H9 (cell line): ENCODE results near the gene FXYD6. TPM values are rescaled to one million over a fixed set of nuclear protein-coding genes. Genes with fewer than 3 reads are reported as not detected.

ENCODE experiments used
- DNase-seq: peaks from one replicate; pipeline ENCODE4 v3.0.0-alpha.2; 2017
- H2AFZ ChIP-seq: one replicate; pipeline ENCODE4 v1.6.1; 2013; ENCODE audit warnings: mild to moderate bottlenecking, low read length, control low read depth, moderate library complexity
- H2AK5ac ChIP-seq: 2 replicates; pipeline ENCODE4 v1.6.1; 2013; ENCODE audit warnings: low read length, control low read depth, mixed read lengths; ENCODE audit not compliant: insufficient read length
- H2BK120ac ChIP-seq: one replicate; pipeline ENCODE4 v1.6.1; 2013; ENCODE audit warnings: low read depth, mild to moderate bottlenecking, low read length, control low read depth, inconsistent platforms; ENCODE audit not compliant: poor library complexity, severe bottlenecking
- H2BK12ac ChIP-seq: 2 replicates; pipeline ENCODE4 v1.6.1; 2013; ENCODE audit warnings: low read length, control low read depth, mixed read lengths, low read depth; ENCODE audit not compliant: insufficient read length
- H2BK15ac ChIP-seq: 2 replicates; pipeline ENCODE4 v1.6.1; 2013; ENCODE audit warnings: low read depth, low read length, control low read depth
- H2BK20ac ChIP-seq: one replicate; pipeline ENCODE4 v1.6.1; 2013; ENCODE audit warnings: low read depth, mild to moderate bottlenecking, low read length, control low read depth, inconsistent platforms; ENCODE audit not compliant: poor library complexity, severe bottlenecking
- H2BK5ac ChIP-seq: 2 replicates; pipeline ENCODE4 v1.6.1; 2013; ENCODE audit warnings: low read length, control low read depth, mixed read lengths; ENCODE audit not compliant: insufficient read length
- H3K14ac ChIP-seq: 2 replicates; pipeline ENCODE4 v1.6.1; 2013; ENCODE audit warnings: low read length, control low read depth; ENCODE audit not compliant: insufficient read depth
- H3K18ac ChIP-seq: 2 replicates; pipeline ENCODE4 v1.6.1; 2013; ENCODE audit warnings: low read depth, mild to moderate bottlenecking, mixed read lengths, low read length, control low read depth; ENCODE audit not compliant: insufficient read length
- H3K23ac ChIP-seq: 2 replicates; pipeline ENCODE4 v1.6.1; 2013; ENCODE audit warnings: low read length, control low read depth, mixed read lengths, low read depth; ENCODE audit not compliant: insufficient read length
- H3K23me2 ChIP-seq: 2 replicates; pipeline ENCODE4 v1.6.1; 2013; ENCODE audit warnings: low read depth, mild to moderate bottlenecking, mixed read lengths, low read length, control low read depth; ENCODE audit not compliant: insufficient read length, poor library complexity, severe bottlenecking
- H3K27ac ChIP-seq: 2 replicates; pipeline ENCODE4 v1.5.1; 2013; ENCODE audit warnings: low read length, control low read depth, mixed read lengths, low read depth; ENCODE audit not compliant: insufficient read length
- H3K27me3 ChIP-seq: 2 replicates; pipeline ENCODE4 v1.6.1; 2013; ENCODE audit warnings: low read length, control low read depth, inconsistent platforms; ENCODE audit not compliant: insufficient read depth
- H3K4ac ChIP-seq: 2 replicates; pipeline ENCODE4 v1.6.1; 2013; ENCODE audit warnings: low read depth, mild to moderate bottlenecking, control low read depth, inconsistent platforms, low read length, moderate library complexity
- H3K4me1 ChIP-seq: 2 replicates; pipeline ENCODE4 v1.6.1; 2013; ENCODE audit warnings: low read length, control low read depth, inconsistent platforms; ENCODE audit not compliant: insufficient read depth
- H3K4me2 ChIP-seq: 2 replicates; pipeline ENCODE4 v1.6.1; 2013; ENCODE audit warnings: low read length, control low read depth, mixed read lengths; ENCODE audit not compliant: insufficient read length, insufficient read depth
- H3K56ac ChIP-seq: 2 replicates; pipeline ENCODE4 v1.6.1; 2013; ENCODE audit warnings: low read depth, mild to moderate bottlenecking, mixed read lengths, low read length, control low read depth; ENCODE audit not compliant: insufficient read length
- H3K79me1 ChIP-seq: 2 replicates; pipeline ENCODE4 v1.6.1; 2013; ENCODE audit warnings: low read depth, mild to moderate bottlenecking, moderate library complexity, low read length, control low read depth, inconsistent platforms; ENCODE audit not compliant: insufficient read depth, poor library complexity, severe bottlenecking
- H3K79me2 ChIP-seq: 2 replicates; pipeline ENCODE4 v1.6.1; 2013; ENCODE audit warnings: low read length, control low read depth, inconsistent platforms; ENCODE audit not compliant: insufficient read depth
- H3K9ac ChIP-seq: 2 replicates; pipeline ENCODE4 v1.6.1; 2013; ENCODE audit warnings: low read length, control low read depth, mixed read lengths; ENCODE audit not compliant: insufficient read length; ENCODE audit errors: extremely low read depth
- H3K9me3 ChIP-seq: one replicate; pipeline ENCODE4 v1.6.1; 2013; ENCODE audit warnings: low read depth, low read length, inconsistent platforms; ENCODE audit not compliant: control insufficient read depth
- H3T11ph ChIP-seq: one replicate; pipeline ENCODE4 v1.6.1; 2013; ENCODE audit warnings: mild to moderate bottlenecking, low read length, control low read depth, inconsistent platforms
- H4K20me1 ChIP-seq: one replicate; pipeline ENCODE4 v1.6.1; 2013; ENCODE audit not compliant: control insufficient read depth, insufficient read length, insufficient read depth
- H4K5ac ChIP-seq: 2 replicates; pipeline ENCODE4 v1.6.1; 2013; ENCODE audit warnings: low read depth, mild to moderate bottlenecking, mixed read lengths, low read length, control low read depth; ENCODE audit not compliant: insufficient read length
- H4K8ac ChIP-seq: replicated peaks from 2 replicates; pipeline ENCODE4 v1.6.1; 2013; ENCODE audit warnings: low read length, control low read depth, mixed read lengths, low read depth; ENCODE audit not compliant: insufficient read length
- H4K91ac ChIP-seq: 2 replicates; pipeline ENCODE4 v1.6.1; 2013; ENCODE audit warnings: low read depth, mild to moderate bottlenecking, moderate library complexity, mixed read lengths, low read length, control low read depth; ENCODE audit not compliant: insufficient read length
- H3K27ac Mint-ChIP-seq, 3 experiments: 2 replicates in 2 of 3; 3 replicates in 1 of 3; pipeline ENCODE4 v1.8.0; 2020 to 2021; ENCODE audit warnings: mixed read lengths in 3 of 3, mild to moderate bottlenecking in 1 of 3, moderate library complexity in 1 of 3
- H3K27me3 Mint-ChIP-seq: 2 replicates; pipeline ENCODE4 v1.8.0; 2021; ENCODE audit warnings: low read depth, mild to moderate bottlenecking, moderate library complexity, mixed read lengths
- H3K36me3 Mint-ChIP-seq, 3 experiments: 2 replicates in 2 of 3; 3 replicates in 1 of 3; pipeline ENCODE4 v1.8.0; 2020 to 2021; ENCODE audit warnings: low read depth in 3 of 3, mixed read lengths in 3 of 3; ENCODE audit not compliant: insufficient read depth in 1 of 3
- H3K4me1 Mint-ChIP-seq, 2 experiments: 2 replicates each; pipeline ENCODE4 v1.8.0; 2020; ENCODE audit warnings: mixed read lengths in 2 of 2
- H3K4me3 Mint-ChIP-seq, 2 experiments: 2 replicates in 1 of 2; 3 replicates in 1 of 2; pipeline ENCODE4 v1.8.0; 2020 to 2021; ENCODE audit warnings: mild to moderate bottlenecking in 2 of 2, mixed read lengths in 2 of 2, moderate library complexity in 1 of 2
- H3K9me3 Mint-ChIP-seq, 2 experiments: 2 replicates in 1 of 2; 3 replicates in 1 of 2; pipeline ENCODE4 v1.8.0; 2020; ENCODE audit warnings: mild to moderate bottlenecking in 2 of 2, mixed read lengths in 2 of 2, moderate library complexity in 1 of 2
- CTCF ChIP-seq: fragments of 200-600 bp; sonication (generic); conservative IDR thresholded peaks from 3 replicates; pipeline ENCODE4 v1.8.0; 2021; ENCODE audit warnings: antibody characterized with exemption, mild to moderate bottlenecking
- WGBS: extraction: QIAGEN DNeasy Blood & Tissue Kit; methylation state at CpG from one replicate; pipeline ENCODE4 v1.1.7; 2013; ENCODE audit warnings: missing lambda C conversion rate, low lambda C conversion rate, mixed read lengths; ENCODE audit not compliant: insufficient read length; ENCODE audit errors: extremely low coverage; 5-methylcytosine and 5-hydroxymethylcytosine counted together
- total RNA-seq: library from RNA; stranded (reverse); gene quantifications from 2 replicates; pipeline ENCODE4 v1.2.1, GENCODE V29; 2021

The FXYD6 gene
- total RNA-seq, 1 experiment from 2014 or later: 18.3 TPM

- H3K56ac ChIP-seq: no peak overlapping the region
- no peak overlapping the region for H3K14ac ChIP-seq
- H3K4me1 ChIP-seq: no peaks in the 10 kb centered on the region
- H3K27ac ChIP-seq: no peak overlapping the region
- H3K4me2 ChIP-seq: no peak overlapping the region
- Mint-ChIP-seq H3K27ac (no peak overlapping the region), H3K36me3 (no peaks in the 10 kb centered on the region), H3K9me3 (no peaks in the 10 kb centered on the region), H3K4me1 (peaks cover 6 to 18% of the 10 kb centered on the region in 2 experiments), H3K27me3 (peaks cover 81% of the 10 kb centered on the region), H3K4me3 (no peak overlapping the region)
- H3K79me1 ChIP-seq: no peaks in the 10 kb centered on the region
- H2BK15ac ChIP-seq: no peak overlapping the region
- no peaks in the 10 kb centered on the region for H3K79me2 ChIP-seq
- no peak overlapping the region for H2BK20ac ChIP-seq
- H4K5ac ChIP-seq: no peak overlapping the region
- H4K20me1 ChIP-seq: peaks cover 2% of the 10 kb centered on the region
- no peaks in the 10 kb centered on the region for H3K9me3 ChIP-seq
- H2BK120ac ChIP-seq: no peak overlapping the region
- no peak overlapping the region for H3K9ac ChIP-seq
- no peak overlapping the region for H3T11ph ChIP-seq
- DNase-seq: no peak
- H3K4ac ChIP-seq: no peak overlapping the region
- no CpG with 5 or more reads among the region's 5 CpGs for WGBS
- no peak overlapping the region for H2AK5ac ChIP-seq
- no peak overlapping the region for H3K23ac ChIP-seq
- no peak overlapping the region for H4K8ac ChIP-seq
- H3K27me3 ChIP-seq: peaks cover 20% of the 10 kb centered on the region; the same call in 1 of the 2 replicates
- no peak for TF ChIP-seq CTCF
- H3K23me2 ChIP-seq: peaks cover 21% of the 10 kb centered on the region
- no peak overlapping the region for H2BK12ac ChIP-seq
- H4K91ac ChIP-seq: no peak overlapping the region
- H2AFZ ChIP-seq: no peak overlapping the region
- no peak overlapping the region for H3K18ac ChIP-seq
- no peak overlapping the region for H2BK5ac ChIP-seq
Measured at GRCh38 chr11:117792241-117792640, 84.2 kb downstream of the FXYD6 start.
